Fibroblast of skin of abdomen (primary cell): ENCODE results near the gene JAK3. TPM values are rescaled to one million over a fixed set of nuclear protein-coding genes. Genes with fewer than 3 reads are reported as not detected.
"Not testable (repeated sequence)": the region's sequence is repeated elsewhere in the genome, so short reads cannot be mapped to it uniquely, and the experiment has no call there.

Source experiments
- DNase-seq: peaks from one replicate; pipeline ENCODE4 v3.0.0-alpha.2; 2013
- polyA plus RNA-seq, 2 experiments: library from polyadenylated mRNA; unstranded; fragments of 120-200 nt; gene quantifications; one replicate each; pipeline ENCODE4 v1.2.1, GENCODE V29; 2013; ENCODE audit not compliant: insufficient read length in 2 of 2

The JAK3 gene
- 3.5 TPM for polyA plus RNA-seq (2013, experiment 1 of 2; ENCODE audit: insufficient read length)
- polyA plus RNA-seq (2013, experiment 2 of 2; ENCODE audit: insufficient read length), result 3.9 TPM

DNA sequence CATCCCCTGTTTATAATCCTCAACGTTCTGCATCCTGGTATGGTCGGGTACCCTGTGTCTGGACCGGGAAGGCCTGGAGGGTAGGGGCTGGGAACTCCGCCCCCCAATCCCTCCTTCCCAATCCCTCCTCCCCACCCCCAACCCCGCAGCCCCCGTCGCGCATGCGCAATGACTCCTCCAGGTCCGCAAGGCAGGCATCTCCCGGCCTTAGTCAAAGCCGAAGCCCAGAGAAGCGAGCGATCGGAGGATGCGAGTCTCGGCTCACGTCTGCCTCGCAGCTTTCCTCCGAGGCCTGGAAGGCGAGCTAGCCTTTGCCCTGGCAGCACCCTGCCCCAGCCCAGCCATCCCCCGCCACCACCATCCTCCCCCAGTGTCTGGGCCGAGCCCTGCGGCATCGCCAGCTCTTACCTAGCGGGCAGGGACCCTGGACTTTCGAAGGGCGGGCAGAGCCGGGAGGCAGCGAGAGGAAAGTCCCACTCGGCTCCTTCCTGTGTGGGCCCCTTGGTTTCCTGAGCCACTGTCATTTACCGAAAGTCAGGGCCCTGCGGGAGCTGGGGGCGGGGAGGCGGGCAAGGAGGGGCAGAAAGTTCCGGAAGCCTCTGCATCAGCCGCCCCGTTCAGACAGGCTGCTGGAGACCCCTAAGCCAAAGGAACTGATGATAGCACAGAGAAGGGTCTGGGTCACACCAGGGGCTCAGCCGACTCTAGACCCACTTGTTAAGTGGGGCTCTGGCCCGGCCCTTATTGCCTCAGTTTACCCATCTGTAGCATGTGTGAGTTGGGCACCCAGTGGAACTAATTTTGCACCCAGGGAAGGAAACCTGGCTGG, at the start of gene JAK3:
Gene JAK3 (minus strand): TSS at position 445 of the 829 bp plus-strand sequence. CDS start 3,565 bp downstream, outside the sequence.
- peak; percentile 80 for DNase-seq

DNA sequence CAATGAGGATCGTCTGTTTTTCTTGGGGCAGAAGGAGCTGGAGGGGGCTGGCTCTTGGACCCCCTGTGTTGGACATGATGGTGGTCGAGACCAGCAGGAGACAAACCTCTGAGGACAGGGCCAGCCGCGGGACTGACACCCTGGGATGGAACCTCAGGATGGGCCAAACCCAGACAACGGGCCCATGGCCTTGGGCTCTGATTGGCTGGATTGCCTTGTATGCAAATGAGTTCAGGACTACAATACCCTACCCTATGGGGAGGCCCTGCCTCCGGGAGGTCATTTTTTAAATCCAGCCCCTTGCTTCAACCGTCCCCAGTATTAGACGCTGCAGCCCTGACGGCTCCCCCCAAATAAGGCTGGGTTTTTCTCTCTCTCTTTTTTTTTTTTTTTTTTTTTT, 46.0 kb upstream of the JAK3 start:
- no peak for DNase-seq

GRCh38 chr19:17889609-17890214, 41.9 kb upstream of the JAK3 start:
- DNase-seq, result peak; percentile 37

GRCh38 chr19:17888260-17888659, 40.5 kb upstream of the JAK3 start:
- no peak for DNase-seq

DNA sequence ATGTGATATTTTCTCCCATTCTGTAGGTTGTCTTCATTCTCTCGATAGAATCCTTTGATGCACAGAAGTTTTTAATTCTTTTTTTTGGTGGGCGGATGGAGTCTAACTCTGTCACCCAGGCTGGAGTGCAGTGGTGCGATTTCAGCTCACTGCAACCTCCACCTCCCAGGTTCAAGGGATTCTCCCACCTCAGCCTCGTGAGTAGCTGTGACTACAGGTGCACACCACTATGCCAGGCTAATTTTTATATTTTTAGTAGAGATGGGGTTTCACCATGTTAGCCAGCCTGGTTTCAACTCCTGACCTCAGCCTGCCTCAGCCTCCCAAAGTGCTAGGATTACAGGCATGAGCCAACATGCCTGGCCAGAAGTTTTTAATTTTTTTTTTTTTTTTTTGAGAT, 39.4 kb upstream of the JAK3 start:
- DNase-seq, result not testable (repeated sequence)

- DNase-seq, result no peak
Measured at GRCh38 chr19:17886515-17886914, 38.7 kb upstream of the JAK3 start.

DNA sequence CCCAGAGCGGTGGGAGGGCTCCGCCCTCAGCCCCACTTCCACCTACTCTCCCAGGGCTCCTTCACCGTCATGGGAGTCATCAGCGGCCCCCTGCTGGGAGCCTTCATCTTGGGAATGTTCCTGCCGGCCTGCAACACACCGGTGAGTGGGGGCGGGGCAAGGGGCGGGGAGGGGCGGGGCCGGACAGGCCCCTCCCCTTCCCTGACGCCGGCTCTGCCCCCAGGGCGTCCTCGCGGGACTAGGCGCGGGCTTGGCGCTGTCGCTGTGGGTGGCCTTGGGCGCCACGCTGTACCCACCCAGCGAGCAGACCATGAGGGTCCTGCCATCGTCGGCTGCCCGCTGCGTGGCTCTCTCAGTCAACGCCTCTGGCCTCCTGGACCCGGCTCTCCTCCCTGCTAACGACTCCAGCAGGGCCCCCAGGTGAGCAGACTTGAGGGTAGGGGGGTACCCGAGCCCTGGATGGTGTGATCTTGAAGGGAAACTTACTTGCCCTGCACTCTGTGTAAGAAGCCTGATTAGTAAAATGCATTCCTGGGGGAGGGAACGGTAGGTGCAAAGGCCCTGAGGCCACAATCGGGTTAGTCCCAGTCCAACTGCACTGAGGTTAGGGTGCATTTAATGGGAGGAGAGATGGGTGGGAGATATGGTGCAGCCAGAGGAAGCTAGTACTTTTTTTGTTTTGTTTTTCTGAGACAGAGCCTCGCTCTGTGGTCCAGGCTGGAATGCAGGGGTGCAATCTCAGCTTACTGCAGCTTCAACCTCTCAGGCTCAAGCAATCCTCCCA, 36.0 kb upstream of the JAK3 start:
- DNase-seq, result no peak

GRCh38 chr19:17881701-17882100, 33.9 kb upstream of the JAK3 start:
- DNase-seq, result no peak

DNA sequence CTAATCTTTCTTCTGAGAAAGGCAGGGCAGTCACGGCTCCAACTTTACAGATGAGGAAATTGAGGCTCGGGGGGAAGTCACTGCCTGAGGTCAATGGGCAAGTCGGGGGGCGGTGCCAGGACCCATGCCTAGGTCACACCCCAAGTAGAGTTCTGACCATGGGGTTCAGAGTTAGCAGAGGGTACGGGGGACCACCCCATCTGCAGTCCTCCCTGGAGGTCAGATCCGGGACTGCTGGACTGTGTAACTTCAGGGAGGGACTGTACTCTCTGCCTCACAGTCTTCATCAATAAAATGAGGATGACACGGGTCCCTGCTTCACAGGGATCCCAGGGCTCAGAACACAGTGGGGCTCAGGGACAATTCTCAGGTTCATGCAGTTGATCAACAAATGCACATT, 31.7 kb upstream of the JAK3 start:
- DNase-seq, result no peak

- no peak for DNase-seq
Measured at GRCh38 chr19:17877696-17878095, 29.9 kb upstream of the JAK3 start.

- DNase-seq, result no peak
Measured at GRCh38 chr19:17874758-17875135, 27.0 kb upstream of the JAK3 start.

DNA sequence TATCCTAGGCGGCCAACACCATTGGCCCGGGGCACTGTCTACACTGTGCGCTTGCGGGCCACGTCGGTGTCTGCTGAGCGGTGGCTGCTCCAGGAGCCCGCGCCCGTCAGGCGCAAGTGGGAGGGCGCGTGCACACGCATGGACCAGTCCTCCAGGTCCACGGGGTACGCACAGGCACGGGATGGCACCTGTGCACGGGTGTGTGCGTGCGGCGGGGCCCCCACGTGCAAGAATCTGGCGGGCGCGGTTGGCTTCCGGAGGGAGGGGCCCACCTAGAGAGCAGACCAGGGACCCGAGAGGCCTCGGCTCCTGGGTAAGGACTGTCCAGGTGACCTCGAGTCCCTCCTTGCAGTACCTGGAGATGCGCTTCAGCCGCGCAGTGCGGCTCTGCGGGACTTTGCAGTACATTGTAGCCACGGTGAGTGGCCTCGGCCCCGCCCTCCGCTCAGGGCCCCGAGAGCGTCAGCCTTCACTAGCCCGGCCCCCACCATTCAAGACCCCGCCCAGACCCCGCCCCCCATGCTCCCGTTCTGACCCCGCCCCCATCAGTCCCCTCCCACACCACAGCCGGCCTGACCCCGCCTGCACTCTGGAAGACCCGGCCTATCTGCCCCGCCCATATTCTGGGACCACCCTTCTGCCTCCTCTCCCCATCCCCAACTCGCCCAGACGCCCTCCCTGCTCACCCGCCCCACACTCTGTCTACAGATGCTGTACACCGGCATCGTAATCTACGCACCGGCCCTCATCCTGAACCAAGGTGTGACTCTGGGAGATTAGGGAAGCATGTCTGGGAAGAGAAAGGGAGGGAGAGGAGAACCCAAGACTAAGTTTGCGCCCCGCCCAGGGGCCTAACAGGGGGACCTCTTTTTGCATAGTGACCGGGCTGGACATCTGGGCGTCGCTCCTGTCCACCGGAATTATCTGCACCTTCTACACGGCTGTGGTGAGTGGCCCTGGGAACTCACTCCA, 26.3 kb upstream of the JAK3 start:
- no peak for DNase-seq

DNA sequence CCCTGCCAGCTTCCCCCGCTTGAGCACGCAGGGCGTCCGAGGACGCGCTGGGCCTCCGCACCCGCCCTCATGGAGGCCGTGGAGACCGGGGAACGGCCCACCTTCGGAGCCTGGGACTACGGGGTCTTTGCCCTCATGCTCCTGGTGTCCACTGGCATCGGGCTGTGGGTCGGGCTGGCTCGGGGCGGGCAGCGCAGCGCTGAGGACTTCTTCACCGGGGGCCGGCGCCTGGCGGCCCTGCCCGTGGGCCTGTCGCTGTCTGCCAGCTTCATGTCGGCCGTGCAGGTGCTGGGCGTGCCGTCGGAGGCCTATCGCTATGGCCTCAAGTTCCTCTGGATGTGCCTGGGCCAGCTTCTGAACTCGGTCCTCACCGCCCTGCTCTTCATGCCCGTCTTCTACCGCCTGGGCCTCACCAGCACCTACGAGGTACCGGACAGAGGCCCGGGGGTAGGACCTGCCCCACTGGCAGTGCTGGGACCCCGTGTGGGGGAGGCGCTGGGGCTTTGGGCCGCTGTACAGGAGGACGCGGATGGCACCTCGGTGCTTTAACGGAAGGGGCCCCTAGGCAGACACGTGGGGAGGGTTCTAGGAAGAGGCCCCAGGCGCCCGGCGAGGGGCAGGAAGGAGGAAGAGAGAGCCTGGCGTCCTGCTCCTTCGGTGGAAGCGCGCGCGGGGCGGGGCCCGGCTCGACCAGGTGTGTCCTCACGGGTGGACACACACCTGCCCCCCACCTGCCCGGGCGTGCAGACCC, 24.6 kb upstream of the JAK3 start:
- DNase-seq, result no peak

- no peak for DNase-seq
Measured at GRCh38 chr19:17871878-17872250, 24.1 kb upstream of the JAK3 start, which contains the start of gene SLC5A5. Gene SLC5A5, plus strand, starts transcription at chr19:17871945. Its CDS starts 375 bp downstream, at chr19:17872320.

GRCh38 chr19:17871032-17871877, 23.5 kb upstream of the JAK3 start:
- DNase-seq, result no peak

DNA sequence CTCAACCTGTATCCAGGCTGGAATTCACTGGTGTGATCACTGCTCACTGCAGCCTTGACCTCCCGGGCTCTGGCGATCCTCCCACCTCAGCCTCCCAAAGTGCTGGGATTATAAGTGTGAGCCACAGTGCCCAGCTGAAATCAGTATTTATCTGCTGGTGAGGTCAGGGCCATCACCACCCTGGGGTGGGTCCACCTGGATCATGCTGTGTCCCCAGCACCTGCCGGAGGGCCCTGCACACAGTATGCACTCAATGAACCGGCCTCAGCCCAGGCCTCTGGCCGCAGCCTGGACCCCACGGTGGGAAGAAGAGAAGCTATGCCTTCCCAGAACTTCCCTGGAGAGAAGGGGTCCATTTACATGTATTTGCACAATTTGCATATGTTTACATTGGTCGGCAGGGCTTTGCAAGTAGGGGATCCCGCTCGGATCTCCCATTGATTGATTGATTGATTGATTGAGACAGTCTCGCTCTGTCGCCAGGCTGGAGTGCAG, 21.4 kb upstream of the JAK3 start:
- DNase-seq, result no peak

DNA sequence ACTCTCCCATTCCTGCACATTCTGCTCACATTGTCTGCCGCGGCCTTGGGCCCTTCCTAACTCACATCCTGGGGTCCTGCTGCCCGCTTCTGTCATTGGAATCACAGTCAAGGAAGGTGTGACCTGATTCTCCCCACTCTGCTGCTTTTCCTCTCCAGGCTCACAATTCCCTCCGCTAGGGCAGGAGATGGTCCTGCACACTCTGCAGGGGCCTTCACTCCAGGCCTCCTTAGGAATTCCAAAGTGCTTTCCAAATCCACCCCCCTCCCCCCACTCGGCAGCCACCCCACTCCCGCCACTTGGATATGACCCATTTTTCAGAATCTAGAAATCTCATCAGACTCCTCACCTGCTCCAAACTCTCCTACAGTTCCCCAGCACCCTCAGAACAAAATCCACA, 20.9 kb upstream of the JAK3 start:
- no peak for DNase-seq

- no peak for DNase-seq
Measured at GRCh38 chr19:17866964-17867486, 19.2 kb upstream of the JAK3 start.

DNA sequence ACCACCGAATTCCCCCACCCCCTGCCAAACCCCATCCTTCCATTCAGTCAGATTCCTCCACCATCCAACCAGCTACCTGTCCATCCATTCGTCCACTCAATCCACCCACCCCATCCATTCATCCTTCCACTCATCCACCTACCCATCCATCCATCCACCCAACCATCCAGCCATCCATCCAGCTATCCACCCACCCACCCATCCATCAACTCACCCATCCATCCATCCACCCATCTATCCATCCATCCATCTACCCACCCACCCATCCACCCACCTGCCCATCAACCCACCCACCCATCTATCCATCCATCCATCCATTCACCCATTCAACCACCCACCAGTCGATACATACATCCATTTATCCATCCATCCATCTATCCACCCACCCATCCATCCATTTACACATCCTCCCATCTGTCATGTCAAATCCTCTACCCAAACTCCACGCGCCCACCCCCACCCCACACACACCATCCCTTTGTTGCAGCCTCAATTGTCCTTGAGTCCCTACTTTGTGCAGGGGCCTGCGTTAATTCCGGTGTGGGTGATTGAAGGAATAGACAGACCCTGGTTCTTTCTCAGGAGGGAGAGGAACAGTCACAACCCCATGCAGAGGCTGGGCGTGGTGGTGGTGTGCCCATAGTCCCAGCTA, 18.7 kb upstream of the JAK3 start:
- DNase-seq, result no peak
